ENCODE measurements around the gene EDN3. TPM values are rescaled to one million over a fixed set of nuclear protein-coding genes. Genes with fewer than 3 reads are reported as not detected.

Gene EDN3
- total RNA-seq, 1 donor, result not detected

- no peak for TF ChIP-seq CTCF (IDR thresholded peaks at IDR 0.05; ENCODE audit: insufficient read depth, low read depth, low read length)
- DNase-seq (ENCODE audit: low read depth), result no peak
- no peak overlapping the region for H3K4me3 ChIP-seq (ENCODE audit: low read depth, low read length)
Measured at GRCh38 chr20:59361411-59361810, 61.0 kb downstream of the EDN3 start.

DNA sequence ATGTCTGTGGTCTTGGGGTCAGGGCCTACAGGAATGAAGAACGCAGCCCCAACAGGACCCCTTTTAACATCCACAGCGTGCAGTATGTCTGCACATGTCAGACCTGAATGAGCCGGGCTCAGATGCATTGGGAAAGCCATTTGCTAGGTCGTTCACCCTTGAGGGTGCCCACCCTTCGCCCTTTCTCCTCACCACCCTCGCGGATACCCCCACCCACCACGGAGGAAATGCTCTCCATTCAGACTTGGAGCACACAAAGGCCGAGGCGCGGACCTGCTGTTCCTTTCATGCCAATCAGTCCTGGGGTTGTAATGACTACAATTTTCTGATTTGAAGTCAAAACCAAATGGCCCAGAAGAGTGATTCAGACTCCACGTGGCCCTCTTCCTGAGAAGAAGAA, 62.7 kb downstream of the EDN3 start:
- no peak for TF ChIP-seq CTCF (IDR thresholded peaks at IDR 0.05; ENCODE audit: insufficient read depth, low read depth, low read length)
- H3K4me3 ChIP-seq (ENCODE audit: low read depth, low read length), result no peak overlapping the region
- DNase-seq (ENCODE audit: low read depth), result no peak

- H3K4me3 ChIP-seq (ENCODE audit: low read depth, low read length), result no peak overlapping the region
- no peak for DNase-seq (ENCODE audit: low read depth)
- TF ChIP-seq CTCF (IDR thresholded peaks at IDR 0.05; ENCODE audit: insufficient read depth, low read depth, low read length), result no peak
Measured at GRCh38 chr20:59364611-59365010, 64.2 kb downstream of the EDN3 start.

GRCh38 chr20:59365611-59366285, 65.3 kb downstream of the EDN3 start:
- DNase-seq (ENCODE audit: low read depth), result no peak
- H3K4me3 ChIP-seq (ENCODE audit: low read depth, low read length), result no peak overlapping the region
- no peak for TF ChIP-seq CTCF (IDR thresholded peaks at IDR 0.05; ENCODE audit: insufficient read depth, low read depth, low read length)

- no peak for TF ChIP-seq CTCF (IDR thresholded peaks at IDR 0.05; ENCODE audit: insufficient read depth, low read depth, low read length)
Measured at GRCh38 chr20:59371431-59371830, 71.0 kb downstream of the EDN3 start.

DNA sequence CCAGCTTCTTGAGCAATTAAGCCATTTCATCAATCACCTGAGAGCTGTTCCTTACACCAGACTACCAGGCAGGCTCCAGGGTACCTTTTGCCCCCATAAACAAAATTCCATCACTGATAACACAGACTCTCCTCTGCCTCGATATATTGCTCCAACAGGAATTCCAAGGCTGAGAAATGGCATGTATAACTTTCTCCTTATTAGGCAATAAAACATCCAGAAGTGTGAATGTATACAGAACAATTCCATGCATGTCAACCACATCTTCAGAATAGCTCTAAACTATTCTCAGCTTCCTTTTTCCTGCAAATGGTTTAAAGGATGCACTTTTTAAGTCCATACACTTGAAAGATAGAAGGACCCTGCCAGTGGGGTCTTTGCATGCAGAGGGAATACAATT, 73.8 kb downstream of the EDN3 start:
- DNase-seq (ENCODE audit: low read depth), result no peak

More at GRCh38 chr20:59371431-59371830, 71.0 kb downstream of the EDN3 start:
- H3K4me3 ChIP-seq (ENCODE audit: low read depth, low read length), result no peak overlapping the region
- DNase-seq (ENCODE audit: low read depth), result no peak

More for the DNA sequence above, 73.8 kb downstream of the EDN3 start:
- no peak for TF ChIP-seq CTCF (IDR thresholded peaks at IDR 0.05; ENCODE audit: insufficient read depth, low read depth, low read length)
- no peak overlapping the region for H3K4me3 ChIP-seq (ENCODE audit: low read depth, low read length)
